Stimulated activated CD4-positive, alpha-beta T cell treated with anti-CD3 and anti-CD28 coated beads, TNF-alpha, amount 100 ng/mL, for 1 hour (primary cell): Measurements from ENCODE around the gene NFASC.

ENCODE experiments used
- DNase-seq, 3 donors: peaks; one replicate each; pipeline ENCODE4 v3.0.0-alpha.2; 2020; ENCODE audit warnings: low read depth in 3 of 3, low spot score in 1 of 3

The NFASC gene

GRCh38 chr1:204958317-204959307 is 88.0 kb downstream of the NFASC start:
- no peak for DNase-seq

GRCh38 chr1:204959374-204959773 is 88.7 kb downstream of the NFASC start:
- DNase-seq = no peak

- DNase-seq = no peak
Observed at GRCh38 chr1:204959836-204960235, 89.2 kb downstream of the NFASC start.

- no peak for DNase-seq
Observed at GRCh38 chr1:204960306-204961125, 89.9 kb downstream of the NFASC start.

- DNase-seq = no peak
Observed at GRCh38 chr1:204961765-204962419, 91.2 kb downstream of the NFASC start.

GRCh38 chr1:204962742-204963632 is 92.3 kb downstream of the NFASC start:
- DNase-seq = no peak

- no peak for DNase-seq
Observed at GRCh38 chr1:204967451-204967850, 96.8 kb downstream of the NFASC start.

DNA sequence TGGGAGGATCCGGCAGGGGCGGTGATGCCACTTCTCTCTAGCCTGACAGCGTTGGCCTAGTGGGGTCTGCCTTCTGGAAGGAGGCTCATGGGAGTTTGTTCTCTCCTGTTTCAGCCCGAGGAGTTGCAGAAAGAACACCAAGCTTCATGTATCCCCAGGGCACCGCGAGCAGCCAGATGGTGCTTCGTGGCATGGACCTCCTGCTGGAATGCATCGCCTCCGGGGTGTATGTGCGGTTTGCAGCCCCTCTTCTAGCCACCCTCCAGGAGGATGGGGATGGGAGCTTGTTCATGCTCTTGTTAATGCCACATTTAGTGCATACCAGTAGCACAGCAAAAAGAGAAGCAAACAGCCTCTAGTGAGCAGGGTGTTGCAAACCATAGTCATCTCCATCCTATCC is 97.5 kb downstream of the NFASC start:
- no peak for DNase-seq

DNA sequence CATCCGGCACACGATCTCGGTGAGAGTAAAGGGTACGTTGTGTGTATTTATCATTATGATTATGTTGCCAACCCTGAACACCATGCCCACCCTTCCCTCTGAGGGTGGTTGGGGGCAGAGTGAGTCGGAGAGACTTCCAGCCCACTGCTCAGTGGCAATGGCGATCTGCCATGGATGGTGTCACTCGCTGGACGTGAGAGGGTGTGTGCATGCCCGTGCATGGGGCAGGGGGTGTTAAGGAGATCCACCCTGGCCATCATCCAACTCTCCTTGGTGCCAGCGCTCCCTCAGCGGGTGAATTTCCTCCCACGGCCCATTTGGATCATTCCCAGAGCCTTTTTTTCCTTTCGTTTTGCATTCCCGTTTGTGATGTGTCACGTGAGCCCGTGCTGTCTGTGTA is 98.3 kb downstream of the NFASC start:
- DNase-seq = no peak

GRCh38 chr1:204970937-204971336 is 100.3 kb downstream of the NFASC start:
- DNase-seq = no peak

- DNase-seq = no peak
Observed at GRCh38 chr1:204971517-204972336, 101.1 kb downstream of the NFASC start.

DNA sequence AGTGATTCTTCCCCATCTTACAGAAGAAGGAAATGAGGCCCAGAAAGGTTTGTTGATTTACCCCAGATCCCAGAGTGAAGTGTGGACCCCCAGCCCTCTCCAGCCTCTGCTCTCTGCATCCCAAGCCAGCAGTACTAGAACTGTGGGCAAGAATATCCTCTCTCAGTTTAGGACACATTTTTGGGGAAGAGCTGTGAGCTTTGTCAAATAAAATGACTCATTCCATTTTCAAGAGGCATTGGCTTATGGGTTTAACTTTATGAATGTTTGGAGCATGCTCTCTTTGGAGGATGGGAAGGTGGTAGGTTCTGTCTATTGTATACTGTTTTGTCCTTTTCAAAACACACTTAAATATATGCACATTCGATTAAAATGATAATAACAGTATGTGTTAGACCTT is 101.8 kb downstream of the NFASC start:
- DNase-seq = no peak

- no peak for DNase-seq
Observed at GRCh38 chr1:204973449-204973848, 102.8 kb downstream of the NFASC start.

- DNase-seq = no peak
Observed at GRCh38 chr1:204974327-204974726, 103.7 kb downstream of the NFASC start.

DNA sequence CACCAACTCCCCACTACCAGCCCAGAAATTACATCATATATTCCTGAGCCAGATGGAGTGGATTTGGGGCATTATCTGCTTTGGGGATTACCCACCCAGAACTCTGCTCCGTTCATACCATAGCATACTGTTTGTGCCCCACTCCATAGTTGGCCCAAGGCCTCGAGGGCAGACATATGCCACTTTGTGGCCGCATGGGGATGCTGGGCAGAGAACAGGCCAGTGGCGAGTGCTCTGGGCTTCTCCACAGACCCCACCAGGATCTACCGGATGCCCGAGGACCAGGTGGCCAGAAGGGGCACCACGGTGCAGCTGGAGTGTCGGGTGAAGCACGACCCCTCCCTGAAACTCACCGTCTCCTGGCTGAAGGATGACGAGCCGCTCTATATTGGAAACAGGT is 104.4 kb downstream of the NFASC start:
- DNase-seq = no peak

DNA sequence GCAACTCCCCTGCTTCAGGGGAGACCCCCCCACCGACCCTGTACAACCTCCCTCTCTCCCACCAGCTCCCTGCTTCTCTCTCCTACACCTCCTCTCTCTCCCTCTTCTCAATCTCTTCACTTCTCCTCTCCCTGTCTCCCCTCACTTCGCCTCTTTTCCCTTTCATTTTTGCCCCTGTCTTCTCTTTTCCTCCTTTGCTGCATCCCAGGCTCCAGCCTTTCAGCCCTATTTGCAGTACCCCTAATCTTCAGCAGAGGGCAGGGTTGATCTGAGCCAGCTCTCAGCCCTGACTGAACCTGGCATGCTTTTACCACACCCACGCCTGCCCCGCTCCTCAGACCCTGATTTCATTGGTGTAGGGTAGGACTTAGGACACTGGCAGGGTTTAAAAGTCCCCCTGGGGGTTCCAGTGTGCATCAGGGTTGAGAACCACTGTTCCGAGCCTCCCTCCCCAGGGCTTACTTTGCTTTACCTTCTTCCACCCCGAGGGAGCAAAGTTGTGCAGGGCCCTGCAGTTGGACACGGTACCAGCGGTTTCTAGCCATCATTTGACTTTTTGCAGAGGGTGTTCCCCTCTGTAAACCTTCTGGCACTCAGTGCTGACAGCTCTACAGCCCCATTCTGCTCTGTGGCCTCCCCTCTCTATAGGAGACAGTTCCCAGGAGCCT is 105.0 kb downstream of the NFASC start:
- peak in 2 of 3 donors; percentile 5 to 14 for DNase-seq

- DNase-seq = no peak
Observed at GRCh38 chr1:204976646-204977045, 106.0 kb downstream of the NFASC start.

GRCh38 chr1:204977318-204977717 is 106.7 kb downstream of the NFASC start:
- DNase-seq = no peak

- no peak for DNase-seq
Observed at GRCh38 chr1:204978782-204979181, 108.1 kb downstream of the NFASC start.
